PC-9 (cell line): ENCODE results near the gene MAPKAP1.

Source experiments
- EZH2 ChIP-seq: fragments of 200-600 bp; sonication (generic); IDR thresholded peaks from 2 replicates; pipeline ENCODE4 v1.8.0; 2017; ENCODE audit warnings: antibody characterized with exemption, low read depth
- TF ChIP-seq, protein P1 (sequence below): fragments of 200-600 bp; sonication (generic); conservative IDR thresholded peaks from 2 replicates; pipeline ENCODE4 v1.6.1; 2017; ENCODE audit warnings: mixed run types, antibody characterized with exemption, mild to moderate bottlenecking, moderate library complexity

DNA sequence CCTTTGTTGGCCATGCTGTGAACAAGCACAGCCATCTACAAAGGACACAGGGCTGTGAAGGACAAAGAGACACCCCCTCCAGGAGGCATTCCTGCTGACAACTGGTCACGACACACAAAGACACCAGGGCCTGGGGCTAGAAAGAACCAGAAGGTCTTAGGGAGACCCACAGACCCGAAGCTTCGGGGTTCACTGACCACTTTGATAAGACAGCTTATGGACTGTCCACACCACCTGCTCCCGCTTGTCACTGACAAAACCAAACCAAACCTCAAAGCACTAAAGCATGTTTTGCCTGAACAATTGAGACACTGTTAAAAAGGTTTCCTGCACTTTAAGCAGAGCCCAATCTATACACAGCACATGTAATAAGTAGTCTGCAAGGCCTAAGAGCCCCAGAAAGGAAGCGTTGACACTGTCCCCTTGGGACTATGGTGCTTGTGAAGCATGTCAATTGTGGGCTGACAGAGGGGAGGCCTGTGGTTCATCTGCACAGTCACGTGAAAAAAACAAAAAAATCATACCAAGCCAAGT lies 260.4 kb downstream of the MAPKAP1 start:
- TF ChIP-seq, protein P1, sequence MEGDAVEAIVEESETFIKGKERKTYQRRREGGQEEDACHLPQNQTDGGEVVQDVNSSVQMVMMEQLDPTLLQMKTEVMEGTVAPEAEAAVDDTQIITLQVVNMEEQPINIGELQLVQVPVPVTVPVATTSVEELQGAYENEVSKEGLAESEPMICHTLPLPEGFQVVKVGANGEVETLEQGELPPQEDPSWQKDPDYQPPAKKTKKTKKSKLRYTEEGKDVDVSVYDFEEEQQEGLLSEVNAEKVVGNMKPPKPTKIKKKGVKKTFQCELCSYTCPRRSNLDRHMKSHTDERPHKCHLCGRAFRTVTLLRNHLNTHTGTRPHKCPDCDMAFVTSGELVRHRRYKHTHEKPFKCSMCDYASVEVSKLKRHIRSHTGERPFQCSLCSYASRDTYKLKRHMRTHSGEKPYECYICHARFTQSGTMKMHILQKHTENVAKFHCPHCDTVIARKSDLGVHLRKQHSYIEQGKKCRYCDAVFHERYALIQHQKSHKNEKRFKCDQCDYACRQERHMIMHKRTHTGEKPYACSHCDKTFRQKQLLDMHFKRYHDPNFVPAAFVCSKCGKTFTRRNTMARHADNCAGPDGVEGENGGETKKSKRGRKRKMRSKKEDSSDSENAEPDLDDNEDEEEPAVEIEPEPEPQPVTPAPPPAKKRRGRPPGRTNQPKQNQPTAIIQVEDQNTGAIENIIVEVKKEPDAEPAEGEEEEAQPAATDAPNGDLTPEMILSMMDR: no peak
- TF ChIP-seq EZH2: no peak
